CD4-positive, alpha-beta T cell (primary cell): ENCODE results near the gene LYRM9. TPM values are rescaled to one million over a fixed set of nuclear protein-coding genes. Genes with fewer than 3 reads are reported as not detected.

Experiments used
- ATAC-seq: fragments of 200-7000 bp; cut with Tn5 transposase; one replicate; pipeline ENCODE4 v1.10.0; 2022; ENCODE audit warnings: mild to moderate bottlenecking; ENCODE audit not compliant: poor library complexity
- CTCF ChIA-PET: fragments of 350-600 bp; sonication (Branson Sonifier 250); formaldehyde crosslinking; loops from one replicate; lab custom pipeline; 2021; ENCODE audit warnings: antibody characterized with exemption, inconsistent platforms; lab: Charles Lee
- POLR2A ChIA-PET: fragments of 350-600 bp; sonication (Branson Sonifier 250); formaldehyde crosslinking; loops from one replicate; lab custom pipeline; 2021; ENCODE audit warnings: antibody characterized with exemption, inconsistent platforms; lab: Charles Lee
- DNase-seq, 14 experiments: peaks; one replicate each; pipeline ENCODE4 v3.0.0-alpha.2; 2013 to 2020; ENCODE audit warnings: mixed read lengths in 2 of 14
- H3K27ac ChIP-seq, 2 donors: one replicate each; pipeline versions ENCODE4 v1.5.1 to v1.7.0; 2013; ENCODE audit warnings: low read length in 2 of 2, low read depth in 1 of 2, mild to moderate bottlenecking in 1 of 2
- H3K27me3 ChIP-seq, 2 experiments: 1 replicate in 1 of 2; 2 replicates in 1 of 2; pipeline versions ENCODE4 v1.6.1 to v1.7.0; 2013; ENCODE audit warnings: low read length in 2 of 2, control low read depth in 1 of 2, mild to moderate bottlenecking in 1 of 2, moderate library complexity in 1 of 2; ENCODE audit not compliant: insufficient read depth in 2 of 2, control insufficient read depth in 1 of 2
- H3K36me3 ChIP-seq: one replicate; pipeline ENCODE4 v1.6.1; 2013; ENCODE audit warnings: low read length, control low read depth; ENCODE audit not compliant: insufficient read depth
- H3K4me1 ChIP-seq: one replicate; pipeline ENCODE4 v1.6.1; 2013; ENCODE audit warnings: low read length, control low read depth; ENCODE audit not compliant: insufficient read depth
- H3K4me3 ChIP-seq: one replicate; pipeline ENCODE4 v1.5.1; 2013; ENCODE audit warnings: mild to moderate bottlenecking, low read length, moderate library complexity
- H3K9me3 ChIP-seq, 2 experiments: 1 replicate in 1 of 2; 2 replicates in 1 of 2; pipeline versions ENCODE4 v1.6.1 to v1.7.0; 2013; ENCODE audit warnings: low read length in 2 of 2, mild to moderate bottlenecking in 2 of 2, control low read depth in 1 of 2, moderate library complexity in 1 of 2; ENCODE audit not compliant: control insufficient read depth in 1 of 2, insufficient read depth in 1 of 2
- H3K27ac Mint-ChIP-seq: one replicate; pipeline ENCODE4 v1.8.0; 2020; ENCODE audit warnings: mixed read lengths
- H3K27me3 Mint-ChIP-seq: one replicate; pipeline ENCODE4 v1.8.0; 2021; ENCODE audit warnings: mixed read lengths
- H3K36me3 Mint-ChIP-seq: one replicate; pipeline ENCODE4 v1.8.0; 2021; ENCODE audit warnings: low read depth, mixed read lengths
- H3K4me1 Mint-ChIP-seq: one replicate; pipeline ENCODE4 v1.8.0; 2021; ENCODE audit warnings: low read depth, mixed read lengths
- H3K4me3 Mint-ChIP-seq: one replicate; pipeline ENCODE4 v1.8.0; 2020; ENCODE audit warnings: mild to moderate bottlenecking, mixed read lengths
- H3K9me3 Mint-ChIP-seq: one replicate; pipeline ENCODE4 v1.8.0; 2020; ENCODE audit warnings: mixed read lengths
- CTCF ChIP-seq: fragments of 200-600 bp; IDR thresholded peaks from one replicate; pipeline ENCODE4 v1.8.0; 2022; ENCODE audit warnings: antibody characterized with exemption, mild to moderate bottlenecking
- intact Hi-C, 2 experiments: fragments of 100-400 bp; cut with DNase I in 1 of 2; cut with micrococcal nuclease in 1 of 2; formaldehyde crosslinking; loops; one replicate each; pipeline versions ENCODE4 v1.15.1 to v1.9.0; 2023 to 2025; cut with DNase I, micrococcal nuclease
- total RNA-seq, 174 experiments: library from RNA in 2 of 174; stranded (reverse) in 2 of 174; gene quantifications; one replicate each; pipeline ENCODE4 v1.2.3 and lab custom pipeline; 2021 to 2026

Gene LYRM9
- total RNA-seq, 2 experiments from 2014 or later: 13.0 to 15.7 TPM

- TF ChIP-seq CTCF: no peak
- ChIA-PET CTCF (interaction anchor here (1.5 kb wide), 1 partner anchor 46 kb away, joined by 3 read pairs; no protein-coding TSS in a partner anchor), POLR2A (no interaction called here)
- intact Hi-C loops: no loop called here
- Mint-ChIP-seq H3K36me3 (no peaks in the 10 kb centered on the region), H3K27ac (no peak overlapping the region), H3K4me3 (no peak overlapping the region), H3K9me3 (no peaks in the 10 kb centered on the region), H3K27me3 (peaks cover 21% of the 10 kb centered on the region), H3K4me1 (no peaks in the 10 kb centered on the region)
- DNase-seq (no peak), ATAC-seq (no peak)
- no peaks in the 10 kb centered on the region for H3K4me1 ChIP-seq
- H3K4me3 ChIP-seq: no peak overlapping the region
- H3K36me3 ChIP-seq: no peaks in the 10 kb centered on the region
- peaks cover 0 to 4% of the 10 kb centered on the region in 2 experiments for H3K9me3 ChIP-seq
- H3K27ac ChIP-seq: no peak overlapping the region
- H3K27me3 ChIP-seq: peaks cover 0 to 3% of the 10 kb centered on the region in 2 experiments
Observed at GRCh38 chr17:27939474-27940465, 46.6 kb upstream of the LYRM9 start.

- Mint-ChIP-seq H3K9me3 (no peaks in the 10 kb centered on the region), H3K4me3 (no peak overlapping the region), H3K27ac (no peak overlapping the region), H3K27me3 (peaks cover 27% of the 10 kb centered on the region), H3K4me1 (no peaks in the 10 kb centered on the region), H3K36me3 (no peaks in the 10 kb centered on the region)
- H3K36me3 ChIP-seq: no peaks in the 10 kb centered on the region
- ATAC-seq: no peak
- POLR2A ChIA-PET: no interaction called here
- no peak overlapping the region for H3K4me3 ChIP-seq
- no peak for DNase-seq
- intact Hi-C loops: no loop called here
- TF ChIP-seq CTCF: no peak
- peaks cover 0 to 4% of the 10 kb centered on the region in 2 experiments for H3K9me3 ChIP-seq
- no peaks in the 10 kb centered on the region for H3K4me1 ChIP-seq
- CTCF ChIA-PET: no interaction called here
- H3K27me3 ChIP-seq: peaks cover 0 to 3% of the 10 kb centered on the region in 2 experiments
- no peak overlapping the region for H3K27ac ChIP-seq
Observed at GRCh38 chr17:27938864-27939263, 45.7 kb upstream of the LYRM9 start.

GRCh38 chr17:27938241-27938640, 45.1 kb upstream of the LYRM9 start:
- no peak for TF ChIP-seq CTCF
- CTCF ChIA-PET: no interaction called here
- intact Hi-C loops: no loop called here
- H3K9me3 ChIP-seq: peaks cover 0 to 4% of the 10 kb centered on the region in 2 experiments
- H3K4me3 ChIP-seq: no peak overlapping the region
- DNase-seq: no peak
- Mint-ChIP-seq H3K9me3 (no peaks in the 10 kb centered on the region), H3K4me1 (no peaks in the 10 kb centered on the region), H3K36me3 (no peaks in the 10 kb centered on the region), H3K27ac (no peak overlapping the region), H3K27me3 (peaks cover 33% of the 10 kb centered on the region), H3K4me3 (no peak overlapping the region)
- no peaks in the 10 kb centered on the region for H3K4me1 ChIP-seq
- H3K27me3 ChIP-seq: peaks cover 0 to 3% of the 10 kb centered on the region in 2 experiments
- no peak for ATAC-seq
- POLR2A ChIA-PET: no interaction called here
- H3K36me3 ChIP-seq: no peaks in the 10 kb centered on the region
- H3K27ac ChIP-seq: no peak overlapping the region
